Measurements from ENCODE around the gene KCTD18. TPM values are rescaled to one million over a fixed set of nuclear protein-coding genes. Genes with fewer than 3 reads are reported as not detected.

Gene KCTD18
- polyA plus RNA-seq, 1 donor (not counting 4 experiments of a cell fraction or from before 2014, with no cell fraction given): 10.9 TPM

DNA sequence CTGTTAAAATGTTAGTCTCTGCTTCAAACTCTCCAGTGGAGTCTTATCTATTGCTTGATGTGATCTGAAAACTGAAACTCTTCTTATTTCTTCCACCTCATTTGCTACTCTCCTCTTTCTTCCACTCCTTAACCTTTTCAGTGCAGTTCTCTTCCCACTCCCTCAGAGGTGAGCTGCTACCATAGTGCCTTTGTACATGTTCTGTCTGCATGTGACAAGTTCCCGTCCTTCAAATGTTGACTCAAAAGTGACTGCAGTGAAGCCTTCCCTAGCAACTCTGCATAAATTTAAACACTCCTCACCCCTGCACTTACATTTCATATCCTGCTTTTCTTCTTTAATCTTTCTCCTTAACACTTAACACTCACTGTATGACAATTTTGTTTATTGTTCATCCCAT lies 28.3 kb upstream of the KCTD18 start:
- DNase-seq (ENCODE audit: low read depth, low spot score) (no peak), FAIRE-seq (no peak)
- H3K9me3 ChIP-seq (ENCODE audit: control insufficient read depth, low read depth, low read length): no peaks in the 10 kb centered on the region
- H3K9ac ChIP-seq (ENCODE audit: control insufficient read depth, extremely low read depth, insufficient read depth, low read length): no peak overlapping the region
- no peaks in the 10 kb centered on the region for H3K79me2 ChIP-seq (ENCODE audit: control insufficient read depth, insufficient read depth, low read length)
- no peaks in the 10 kb centered on the region for H3K4me1 ChIP-seq (ENCODE audit: control insufficient read depth, extremely low read depth, insufficient read depth, low read length)
- no peak overlapping the region for H3K27ac ChIP-seq (ENCODE audit: control insufficient read depth, insufficient read depth, low read length)
- peaks cover 0 to 3% of the 10 kb centered on the region in 2 experiments for H3K36me3 ChIP-seq (ENCODE audit: control insufficient read depth in 2 of 2, extremely low read depth in 1 of 2, insufficient read depth in 2 of 2, low read length in 2 of 2)
- no peaks in the 10 kb centered on the region for H3K9me1 ChIP-seq (ENCODE audit: control insufficient read depth, extremely low read depth, insufficient read depth, low read length)
- H3K27me3 ChIP-seq (ENCODE audit: control insufficient read depth, extremely low read depth, insufficient read depth, low read length): no peaks in the 10 kb centered on the region
- no peaks in the 10 kb centered on the region for H4K20me1 ChIP-seq (ENCODE audit: control insufficient read depth, extremely low read depth, insufficient read depth, low read length)
- H2AFZ ChIP-seq (ENCODE audit: control insufficient read depth, low read length): no peak overlapping the region
- H3K4me3 ChIP-seq (ENCODE audit: control insufficient read depth in 2 of 3, extremely low read depth in 1 of 3, insufficient read depth in 2 of 3, low read depth in 1 of 3, low read length in 3 of 3): no peak overlapping the region
- H3K4me2 ChIP-seq (ENCODE audit: control insufficient read depth, extremely low read depth, insufficient read depth, low read depth, low read length): no peak overlapping the region
- dilution Hi-C loops (cut with MboI; ENCODE audit: extremely low pct_ligation_motif_present, low sequenced_read_pairs): no loop called here
- no peak for TF ChIP-seq CTCF (optimal IDR thresholded peaks at IDR 0.05 in 1 of 3, IDR thresholded peaks at IDR 0.05 in 1 of 3, conservative IDR thresholded peaks at IDR 0.05 in 1 of 3; ENCODE audit: extremely low read depth in 1 of 3, insufficient read depth in 2 of 3, low read length in 3 of 3)
- TF ChIP-seq EZH2 (IDR thresholded peaks at IDR 0.05; ENCODE audit: low read length): no peak

DNA sequence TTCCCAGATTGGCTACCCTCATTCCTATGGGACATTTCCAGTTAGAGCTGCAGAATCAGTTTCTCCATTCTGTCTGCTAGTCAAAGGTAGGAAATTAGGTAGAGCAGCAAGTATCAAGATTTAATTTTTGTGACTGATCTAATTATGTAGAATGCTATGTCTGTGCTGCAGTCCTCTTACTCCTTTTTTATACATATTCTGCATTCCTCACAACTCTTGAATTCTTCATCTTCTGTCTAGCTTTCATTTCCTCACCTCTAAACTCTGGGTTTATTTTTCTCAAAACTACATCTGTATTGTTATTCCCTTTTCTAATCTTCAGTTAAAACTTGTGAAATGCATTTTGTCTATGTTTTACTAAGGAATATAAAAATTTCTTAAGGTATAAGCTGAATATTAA lies 24.7 kb upstream of the KCTD18 start:
- Histone ChIP-seq H3K36me3 (ENCODE audit: control insufficient read depth in 2 of 2, extremely low read depth in 1 of 2, insufficient read depth in 2 of 2, low read length in 2 of 2) (peaks cover 0 to 3% of the 10 kb centered on the region in 2 experiments), H2AFZ (ENCODE audit: control insufficient read depth, low read length) (no peak overlapping the region)

More for the DNA sequence above, 24.7 kb upstream of the KCTD18 start:
- H3K79me2 ChIP-seq (ENCODE audit: control insufficient read depth, insufficient read depth, low read length): peaks cover 14% of the 10 kb centered on the region
- TF ChIP-seq CTCF (optimal IDR thresholded peaks at IDR 0.05 in 1 of 3, IDR thresholded peaks at IDR 0.05 in 1 of 3, conservative IDR thresholded peaks at IDR 0.05 in 1 of 3; ENCODE audit: extremely low read depth in 1 of 3, insufficient read depth in 2 of 3, low read length in 3 of 3) (no peak), EZH2 (IDR thresholded peaks at IDR 0.05; ENCODE audit: low read length) (no peak)
- H3K27ac ChIP-seq (ENCODE audit: control insufficient read depth, insufficient read depth, low read length): no peak overlapping the region
- no peaks in the 10 kb centered on the region for H3K9me1 ChIP-seq (ENCODE audit: control insufficient read depth, extremely low read depth, insufficient read depth, low read length)
- no peak overlapping the region for H3K4me2 ChIP-seq (ENCODE audit: control insufficient read depth, extremely low read depth, insufficient read depth, low read depth, low read length)
- H3K9me3 ChIP-seq (ENCODE audit: control insufficient read depth, low read depth, low read length): no peaks in the 10 kb centered on the region
- dilution Hi-C loops (cut with MboI; ENCODE audit: extremely low pct_ligation_motif_present, low sequenced_read_pairs): no loop called here
- no peaks in the 10 kb centered on the region for H4K20me1 ChIP-seq (ENCODE audit: control insufficient read depth, extremely low read depth, insufficient read depth, low read length)
- no peaks in the 10 kb centered on the region for H3K27me3 ChIP-seq (ENCODE audit: control insufficient read depth, extremely low read depth, insufficient read depth, low read length)
- no peaks in the 10 kb centered on the region for H3K4me1 ChIP-seq (ENCODE audit: control insufficient read depth, extremely low read depth, insufficient read depth, low read length)
- DNase-seq (ENCODE audit: low read depth, low spot score): no peak
- H3K4me3 ChIP-seq (ENCODE audit: control insufficient read depth in 2 of 3, extremely low read depth in 1 of 3, insufficient read depth in 2 of 3, low read depth in 1 of 3, low read length in 3 of 3): no peak overlapping the region
- no peak for FAIRE-seq
- no peak overlapping the region for H3K9ac ChIP-seq (ENCODE audit: control insufficient read depth, extremely low read depth, insufficient read depth, low read length)

Measured in keratinocyte (primary cell).